Natural killer cell (primary cell): ENCODE measurements around the gene TTI1. TPM values are rescaled to one million over a fixed set of nuclear protein-coding genes. Genes with fewer than 3 reads are reported as not detected.
A peak's percentile ranks its signal among the peaks of the same experiment; 100 is the strongest.

Source experiments
- ATAC-seq, 3 donors: fragments of 150-1000 bp in 2 of 3; fragments of 200-7000 bp in 1 of 3; cut with Tn5 transposase; 1 replicate in 1 of 3; 2 replicates in 2 of 3; pipeline ENCODE4 v1.10.0; 2021; ENCODE audit warnings: mild to moderate bottlenecking in 2 of 3, moderate library complexity in 2 of 3
- DNase-seq, 2 donors: peaks; one replicate each; pipeline versions ENCODE4 v3.0.0 to v3.0.0-alpha.2; 2013 to 2021; ENCODE audit warnings: mixed read lengths in 1 of 2
- H3K27ac ChIP-seq: one replicate; pipeline ENCODE4 v1.5.1; 2013; ENCODE audit warnings: mild to moderate bottlenecking, low read length
- H3K27me3 ChIP-seq: one replicate; pipeline ENCODE4 v1.6.1; 2013; ENCODE audit warnings: low read length; ENCODE audit not compliant: control insufficient read depth, insufficient read depth
- H3K36me3 ChIP-seq: one replicate; pipeline ENCODE4 v1.6.1; 2013; ENCODE audit warnings: low read length; ENCODE audit not compliant: control insufficient read depth, insufficient read depth
- H3K4me1 ChIP-seq: one replicate; pipeline ENCODE4 v1.6.1; 2013; ENCODE audit warnings: low read length; ENCODE audit not compliant: control insufficient read depth, insufficient read depth
- H3K4me3 ChIP-seq: one replicate; pipeline ENCODE4 v1.5.1; 2013; ENCODE audit warnings: low read length
- H3K9me3 ChIP-seq: one replicate; pipeline ENCODE4 v1.6.1; 2013; ENCODE audit warnings: low read length; ENCODE audit not compliant: control insufficient read depth, insufficient read depth
- H3K27ac Mint-ChIP-seq, 2 donors: one replicate each; pipeline ENCODE4 v1.8.0; 2022; ENCODE audit warnings: mild to moderate bottlenecking in 2 of 2, mixed read lengths in 2 of 2, moderate library complexity in 1 of 2
- H3K27me3 Mint-ChIP-seq, 2 donors: one replicate each; pipeline ENCODE4 v1.8.0; 2022; ENCODE audit warnings: low read depth in 2 of 2, mixed read lengths in 2 of 2
- H3K36me3 Mint-ChIP-seq: one replicate; pipeline ENCODE4 v1.8.0; 2022; ENCODE audit warnings: mixed read lengths
- H3K4me1 Mint-ChIP-seq, 2 donors: one replicate each; pipeline ENCODE4 v1.8.0; 2022; ENCODE audit warnings: mixed read lengths in 2 of 2
- H3K4me3 Mint-ChIP-seq: one replicate; pipeline ENCODE4 v1.8.0; 2022; ENCODE audit warnings: mild to moderate bottlenecking, moderate library complexity, mixed read lengths
- H3K9me3 Mint-ChIP-seq, 2 donors: one replicate each; pipeline ENCODE4 v1.8.0; 2022; ENCODE audit warnings: mixed read lengths in 2 of 2
- CTCF ChIP-seq: fragments of 200-600 bp; IDR thresholded peaks from one replicate; pipeline ENCODE4 v1.8.0; 2022; ENCODE audit warnings: antibody characterized with exemption
- WGBS: methylation state at CpG from one replicate; pipeline ENCODE4 v1.1.7; 2013; ENCODE audit warnings: missing lambda C conversion rate; ENCODE audit not compliant: insufficient coverage; 5-methylcytosine and 5-hydroxymethylcytosine counted together
- intact Hi-C: fragments of 100-400 bp; cut with micrococcal nuclease; formaldehyde crosslinking; loops from one replicate; pipeline ENCODE4 v1.14.2; 2022
- total RNA-seq, 4 donors: library from RNA; stranded (reverse); fragments of 120-200 nt in 1 of 4; gene quantifications; one replicate each; pipeline versions ENCODE4 v1.2.3 to v1.2.4, GENCODE V29; 2013 to 2022

The TTI1 gene
- total RNA-seq, 3 donors from 2014 or later (not counting 1 experiment from before 2014, with no cell fraction given) = 15.9 to 23.9 (median 18.9) TPM

GRCh38 chr20:38005903-38006302, 27.4 kb downstream of the TTI1 start:
- DNase-seq = no peak
- no peaks in the 10 kb centered on the region for H3K4me1 ChIP-seq
- H3K4me3 ChIP-seq = no peak overlapping the region
- Mint-ChIP-seq H3K27me3 (no peaks in the 10 kb centered on the region), H3K4me3 (no peak overlapping the region), H3K36me3 (peaks cover 5% of the 10 kb centered on the region), H3K9me3 (no peaks in the 10 kb centered on the region), H3K4me1 (peaks cover 6% of the 10 kb centered on the region in 2 donors), H3K27ac (no peak overlapping the region)
- ATAC-seq = no peak
- 98% methylated on average over 5 of the region's 5 CpGs for WGBS
- intact Hi-C loops = no loop called here
- H3K9me3 ChIP-seq = no peaks in the 10 kb centered on the region
- no peak overlapping the region for H3K27ac ChIP-seq
- peaks cover 54% of the 10 kb centered on the region for H3K36me3 ChIP-seq
- H3K27me3 ChIP-seq = no peaks in the 10 kb centered on the region
- TF ChIP-seq CTCF = no peak

DNA sequence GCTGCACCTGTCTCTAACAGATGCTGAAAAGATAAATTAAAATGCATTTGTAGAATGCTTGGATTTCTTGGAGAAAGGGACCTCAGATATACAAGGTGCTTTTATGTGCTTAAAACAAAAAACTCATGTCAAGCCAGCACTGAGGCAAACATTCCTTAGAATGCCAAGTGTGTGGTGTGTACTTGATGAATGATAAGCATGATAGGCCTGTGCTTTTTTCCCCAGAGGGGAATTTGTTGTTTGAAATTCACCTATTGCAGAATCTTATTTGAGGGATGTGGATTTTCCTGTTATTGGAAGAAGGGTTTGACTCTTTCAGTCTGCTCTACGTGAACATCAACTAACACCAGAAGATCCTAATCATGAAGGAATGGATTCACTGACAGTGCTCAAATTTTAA, 28.8 kb downstream of the TTI1 start:
- ATAC-seq (no peak), DNase-seq (no peak)
- H3K4me1 ChIP-seq = no peaks in the 10 kb centered on the region
- H3K27ac ChIP-seq = no peak overlapping the region
- H3K9me3 Mint-ChIP-seq = no peaks in the 10 kb centered on the region
- no peaks in the 10 kb centered on the region for H3K27me3 Mint-ChIP-seq
- WGBS = no CpG with 5 or more reads among the region's 1 CpG
- no peak overlapping the region for H3K4me3 Mint-ChIP-seq
- H3K9me3 ChIP-seq = no peaks in the 10 kb centered on the region
- no peaks in the 10 kb centered on the region for H3K27me3 ChIP-seq
- H3K36me3 ChIP-seq = peaks cover 60% of the 10 kb centered on the region
- intact Hi-C loops = no loop called here
- no peak for TF ChIP-seq CTCF
- H3K36me3 Mint-ChIP-seq = peaks cover 17% of the 10 kb centered on the region
- no peak overlapping the region for H3K4me3 ChIP-seq
- no peak overlapping the region for H3K27ac Mint-ChIP-seq
- H3K4me1 Mint-ChIP-seq = peaks cover 6% of the 10 kb centered on the region in 2 donors

- Histone ChIP-seq H3K9me3 (no peaks in the 10 kb centered on the region), H3K27ac (no peak overlapping the region), H3K4me1 (no peaks in the 10 kb centered on the region), H3K36me3 (peaks cover 75% of the 10 kb centered on the region), H3K27me3 (no peaks in the 10 kb centered on the region), H3K4me3 (no peak overlapping the region)
- no peaks in the 10 kb centered on the region for H3K9me3 Mint-ChIP-seq
- H3K4me1 Mint-ChIP-seq = peaks cover 0 to 6% of the 10 kb centered on the region in 2 donors
- TF ChIP-seq CTCF = no peak
- H3K36me3 Mint-ChIP-seq = peaks cover 33% of the 10 kb centered on the region
- no peaks in the 10 kb centered on the region for H3K27me3 Mint-ChIP-seq
- intact Hi-C loops = no loop called here
- 97% methylated on average over 8 of the region's 8 CpGs for WGBS
- H3K4me3 Mint-ChIP-seq = no peak overlapping the region
- no peak for ATAC-seq
- DNase-seq = no peak
- no peak overlapping the region for H3K27ac Mint-ChIP-seq
Measured at GRCh38 chr20:38002422-38002821, 30.8 kb downstream of the TTI1 start.

GRCh38 chr20:38001981-38002380, 31.3 kb downstream of the TTI1 start:
- Mint-ChIP-seq H3K36me3 (peaks cover 37% of the 10 kb centered on the region), H3K27ac (no peak overlapping the region)
- ATAC-seq = no peak

More at GRCh38 chr20:38001981-38002380, 31.3 kb downstream of the TTI1 start:
- Histone ChIP-seq H3K4me1 (no peaks in the 10 kb centered on the region), H3K4me3 (no peak overlapping the region), H3K9me3 (no peaks in the 10 kb centered on the region), H3K36me3 (peaks cover 79% of the 10 kb centered on the region), H3K27me3 (no peaks in the 10 kb centered on the region), H3K27ac (no peak overlapping the region)
- Mint-ChIP-seq H3K9me3 (no peaks in the 10 kb centered on the region), H3K4me3 (no peak overlapping the region), H3K27me3 (no peaks in the 10 kb centered on the region), H3K4me1 (peaks cover 0 to 6% of the 10 kb centered on the region in 2 donors)
- no CpG with 5 or more reads among the region's 4 CpGs for WGBS
- intact Hi-C loops = no loop called here
- no peak for TF ChIP-seq CTCF
- DNase-seq = peak in 1 of 2 donors; percentile 12
